NT2/D1 (cell line): Measurements from ENCODE around the gene NTN4.

Experiments
- DNase-seq: peaks from one replicate; pipeline ENCODE4 v3.0.0-alpha.2; 2011; ENCODE audit warnings: low read depth, low spot score
- H3K27me3 ChIP-seq: 2 replicates; pipeline ENCODE4 v1.6.0; 2011; ENCODE audit warnings: mild to moderate bottlenecking; ENCODE audit not compliant: insufficient read length, insufficient read depth
- H3K36me3 ChIP-seq: 2 replicates; pipeline ENCODE4 v1.6.1; 2011; ENCODE audit warnings: mild to moderate bottlenecking, low read length, mixed read lengths; ENCODE audit not compliant: insufficient read depth, insufficient read length
- H3K4me1 ChIP-seq: 2 replicates; pipeline ENCODE4 v1.5.1; 2011; ENCODE audit not compliant: insufficient read depth, insufficient read length
- H3K4me3 ChIP-seq: 2 replicates; pipeline ENCODE4 v1.5.1; 2011; ENCODE audit warnings: low read depth; ENCODE audit not compliant: insufficient read length
- H3K9ac ChIP-seq: 2 replicates; pipeline ENCODE4 v1.6.0; 2011; ENCODE audit warnings: low read depth; ENCODE audit not compliant: insufficient read length
- H3K9me3 ChIP-seq: 2 replicates; pipeline ENCODE4 v1.5.1; 2011; ENCODE audit warnings: mild to moderate bottlenecking, low read length; ENCODE audit not compliant: insufficient read depth
- SUZ12 ChIP-seq: IDR thresholded peaks from 2 replicates; pipeline ENCODE4 v1.6.1; 2011; ENCODE audit not compliant: insufficient read length, insufficient read depth; ENCODE audit errors: extremely low read depth
- YY1 ChIP-seq: IDR thresholded peaks from 2 replicates; pipeline ENCODE4 v1.6.1; 2011; ENCODE audit not compliant: insufficient read length, insufficient read depth
- ZNF274 ChIP-seq: IDR thresholded peaks from 2 replicates; pipeline ENCODE4 v1.6.1; 2011; ENCODE audit warnings: mild to moderate bottlenecking, low read depth, low read length

NTN4 gene

GRCh38 chr12:95701722-95702418, 88.7 kb downstream of the NTN4 start:
- H3K27me3 ChIP-seq = no peaks in the 10 kb centered on the region
- no peaks in the 10 kb centered on the region for H3K36me3 ChIP-seq
- TF ChIP-seq SUZ12 (no peak), YY1 (no peak), ZNF274 (no peak)
- no peak overlapping the region for H3K4me3 ChIP-seq
- no peak for DNase-seq
- H3K9ac ChIP-seq = no peak overlapping the region
- no peaks in the 10 kb centered on the region for H3K4me1 ChIP-seq
- no peaks in the 10 kb centered on the region for H3K9me3 ChIP-seq

GRCh38 chr12:95701275-95701674, 89.3 kb downstream of the NTN4 start:
- DNase-seq = no peak
- Histone ChIP-seq H3K36me3 (no peaks in the 10 kb centered on the region), H3K9ac (no peak overlapping the region), H3K9me3 (no peaks in the 10 kb centered on the region), H3K4me1 (no peaks in the 10 kb centered on the region), H3K27me3 (no peaks in the 10 kb centered on the region), H3K4me3 (no peak overlapping the region)
- TF ChIP-seq SUZ12 = no peak
- no peak for TF ChIP-seq ZNF274
- no peak for TF ChIP-seq YY1

GRCh38 chr12:95700316-95700785, 90.2 kb downstream of the NTN4 start:
- Histone ChIP-seq H3K4me1 (no peaks in the 10 kb centered on the region), H3K9me3 (no peaks in the 10 kb centered on the region), H3K36me3 (no peaks in the 10 kb centered on the region), H3K27me3 (no peaks in the 10 kb centered on the region), H3K9ac (no peak overlapping the region), H3K4me3 (no peak overlapping the region)
- no peak for TF ChIP-seq YY1
- TF ChIP-seq SUZ12 = no peak
- no peak for TF ChIP-seq ZNF274
- no peak for DNase-seq

- Histone ChIP-seq H3K27me3 (no peaks in the 10 kb centered on the region), H3K4me3 (no peak overlapping the region), H3K9ac (no peak overlapping the region), H3K9me3 (no peaks in the 10 kb centered on the region), H3K4me1 (no peaks in the 10 kb centered on the region), H3K36me3 (no peaks in the 10 kb centered on the region)
- no peak for TF ChIP-seq YY1
- no peak for DNase-seq
These were observed 91.0 kb downstream of the NTN4 start for GRCh38 chr12:95699579-95699978.

- Histone ChIP-seq H3K9ac (no peak overlapping the region), H3K9me3 (peaks cover 12% of the 10 kb centered on the region), H3K4me1 (no peaks in the 10 kb centered on the region), H3K36me3 (no peaks in the 10 kb centered on the region), H3K4me3 (no peak overlapping the region), H3K27me3 (no peaks in the 10 kb centered on the region)
- no peak for TF ChIP-seq ZNF274
- no peak for TF ChIP-seq SUZ12
- TF ChIP-seq YY1 = no peak
- no peak for DNase-seq
These were observed 96.4 kb downstream of the NTN4 start for GRCh38 chr12:95694136-95694535.

GRCh38 chr12:95693689-95694088, 96.9 kb downstream of the NTN4 start:
- H3K36me3 ChIP-seq = no peaks in the 10 kb centered on the region
- no peak for DNase-seq
- peaks cover 12% of the 10 kb centered on the region for H3K9me3 ChIP-seq
- no peak overlapping the region for H3K4me3 ChIP-seq
- H3K27me3 ChIP-seq = no peaks in the 10 kb centered on the region
- H3K9ac ChIP-seq = no peak overlapping the region
- no peak for TF ChIP-seq YY1
- TF ChIP-seq ZNF274 = no peak
- TF ChIP-seq SUZ12 = no peak
- H3K4me1 ChIP-seq = no peaks in the 10 kb centered on the region

- peaks cover 12% of the 10 kb centered on the region for H3K9me3 ChIP-seq
- no peak for TF ChIP-seq ZNF274
- TF ChIP-seq YY1 = no peak
- TF ChIP-seq SUZ12 = no peak
These were observed 99.5 kb downstream of the NTN4 start for GRCh38 chr12:95690861-95691635.

More at GRCh38 chr12:95690861-95691635, 99.5 kb downstream of the NTN4 start:
- Histone ChIP-seq H3K4me3 (no peak overlapping the region), H3K36me3 (no peaks in the 10 kb centered on the region), H3K4me1 (no peaks in the 10 kb centered on the region), H3K27me3 (no peaks in the 10 kb centered on the region), H3K9ac (no peak overlapping the region)
- no peak for DNase-seq
